Stimulated activated CD8-positive, alpha-beta memory T cell treated with anti-CD3 and anti-CD28 coated beads, Interleukin-2, amount 100 ng/mL, for 1 hour (primary cell): Measurements from ENCODE around the gene GBF1.

Experiments used
- DNase-seq, 2 donors: peaks; one replicate each; pipeline ENCODE4 v3.0.0-alpha.2; 2020; ENCODE audit warnings: low read depth in 2 of 2

Gene GBF1

DNA sequence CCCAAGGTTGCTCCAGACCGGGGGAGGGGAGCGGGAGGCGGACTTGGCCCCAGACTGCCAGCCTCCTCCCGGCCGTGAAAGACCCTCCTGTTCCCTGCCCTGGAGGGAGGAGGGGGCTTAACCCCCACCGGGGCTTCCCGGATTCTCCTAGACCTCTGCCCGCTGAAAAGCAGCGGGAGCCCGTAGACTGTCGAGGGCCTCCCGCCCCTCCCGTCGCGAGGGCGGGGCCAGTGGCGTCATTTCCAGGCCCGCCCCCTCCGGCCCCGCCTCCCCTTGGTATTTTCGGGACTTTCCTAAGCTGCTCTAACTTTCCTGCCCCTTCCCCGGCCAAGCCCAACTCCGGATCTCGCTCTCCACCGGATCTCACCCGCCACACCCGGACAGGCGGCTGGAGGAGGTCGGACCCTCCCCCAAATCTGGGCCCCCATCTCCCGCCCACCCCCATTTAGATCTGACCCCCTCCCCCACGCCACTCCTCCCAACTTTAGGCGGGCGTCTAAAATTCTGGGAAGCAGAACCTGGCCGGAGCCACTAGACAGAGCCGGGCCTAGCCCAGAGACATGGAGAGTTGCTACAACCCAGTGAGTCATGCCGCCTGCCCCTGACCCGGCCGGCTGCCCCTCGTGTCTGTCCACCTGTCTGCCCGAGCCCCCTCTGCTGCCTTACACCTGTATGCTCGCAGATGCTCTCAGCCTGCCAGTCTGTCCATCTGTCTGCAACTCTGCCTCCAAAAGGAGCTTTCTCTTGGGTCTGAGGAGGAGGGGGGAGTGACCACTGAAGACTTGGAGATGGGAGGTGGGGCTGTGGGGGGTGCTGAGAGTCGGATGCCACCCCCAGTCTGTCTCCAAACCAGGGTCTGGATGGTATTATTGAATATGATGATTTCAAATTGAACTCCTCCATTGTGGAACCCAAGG lies 150.3 kb downstream of the GBF1 start, which contains the start of gene NFKB2:
Gene NFKB2, plus strand, starts transcription at position 306 of the 917 bp plus-strand sequence. Its CDS starts 255 bp downstream, at position 561.
- DNase-seq = peak; percentile 84 to 89

GRCh38 chr10:102396317-102396650 lies 151.0 kb downstream of the GBF1 start:
- DNase-seq = no peak

GRCh38 chr10:102396730-102397151 lies 151.4 kb downstream of the GBF1 start:
- no peak for DNase-seq

- DNase-seq = no peak
Observed at GRCh38 chr10:102397222-102398171, 152.2 kb downstream of the GBF1 start.

DNA sequence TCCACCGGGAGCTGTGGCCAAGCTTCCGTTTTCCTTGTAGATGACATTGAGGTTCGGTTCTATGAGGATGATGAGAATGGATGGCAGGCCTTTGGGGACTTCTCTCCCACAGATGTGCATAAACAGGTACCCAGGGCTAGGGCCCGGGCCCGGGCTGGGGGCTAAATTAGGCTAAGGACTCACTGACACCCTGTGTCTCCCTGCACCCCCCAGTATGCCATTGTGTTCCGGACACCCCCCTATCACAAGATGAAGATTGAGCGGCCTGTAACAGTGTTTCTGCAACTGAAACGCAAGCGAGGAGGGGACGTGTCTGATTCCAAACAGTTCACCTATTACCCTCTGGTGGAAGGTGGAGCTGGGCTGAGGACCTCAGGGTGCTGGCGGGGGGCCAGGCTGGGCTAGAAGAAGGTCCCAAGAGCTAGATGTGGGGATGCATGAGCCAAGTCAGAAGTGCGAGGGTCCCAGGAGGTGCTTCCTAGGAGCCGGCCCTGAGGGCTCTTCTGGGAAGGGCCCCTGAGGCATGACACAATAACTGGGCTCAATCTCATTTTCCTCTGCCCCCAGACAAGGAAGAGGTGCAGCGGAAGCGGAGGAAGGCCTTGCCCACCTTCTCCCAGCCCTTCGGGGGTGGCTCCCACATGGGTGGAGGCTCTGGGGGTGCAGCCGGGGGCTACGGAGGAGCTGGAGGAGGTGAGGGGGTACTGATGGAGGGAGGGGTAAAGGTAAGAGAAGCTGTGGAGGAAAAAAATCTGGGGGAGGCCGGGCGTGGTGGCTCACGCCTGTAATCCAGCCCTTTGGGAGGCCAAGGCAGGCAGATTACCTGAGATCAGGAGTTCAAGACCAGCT lies 153.1 kb downstream of the GBF1 start:
- no peak for DNase-seq

GRCh38 chr10:102399217-102400021 lies 154.1 kb downstream of the GBF1 start:
- DNase-seq = peak; percentile 74 to 78

DNA sequence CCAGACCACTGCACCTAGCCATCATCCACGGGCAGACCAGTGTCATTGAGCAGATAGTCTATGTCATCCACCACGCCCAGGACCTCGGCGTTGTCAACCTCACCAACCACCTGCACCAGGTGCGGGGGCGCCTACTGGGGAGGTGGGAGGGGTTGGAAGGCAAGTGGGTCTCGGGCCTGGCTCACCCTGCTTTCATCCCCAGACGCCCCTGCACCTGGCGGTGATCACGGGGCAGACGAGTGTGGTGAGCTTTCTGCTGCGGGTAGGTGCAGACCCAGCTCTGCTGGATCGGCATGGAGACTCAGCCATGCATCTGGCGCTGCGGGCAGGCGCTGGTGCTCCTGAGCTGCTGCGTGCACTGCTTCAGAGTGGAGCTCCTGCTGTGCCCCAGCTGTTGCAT lies 154.7 kb downstream of the GBF1 start:
- no peak for DNase-seq

GRCh38 chr10:102400598-102401341 lies 155.4 kb downstream of the GBF1 start:
- DNase-seq = no peak

- DNase-seq = no peak
Observed at GRCh38 chr10:102401342-102401654, 156.0 kb downstream of the GBF1 start.

GRCh38 chr10:102401735-102402511 lies 156.6 kb downstream of the GBF1 start:
- no peak for DNase-seq

DNA sequence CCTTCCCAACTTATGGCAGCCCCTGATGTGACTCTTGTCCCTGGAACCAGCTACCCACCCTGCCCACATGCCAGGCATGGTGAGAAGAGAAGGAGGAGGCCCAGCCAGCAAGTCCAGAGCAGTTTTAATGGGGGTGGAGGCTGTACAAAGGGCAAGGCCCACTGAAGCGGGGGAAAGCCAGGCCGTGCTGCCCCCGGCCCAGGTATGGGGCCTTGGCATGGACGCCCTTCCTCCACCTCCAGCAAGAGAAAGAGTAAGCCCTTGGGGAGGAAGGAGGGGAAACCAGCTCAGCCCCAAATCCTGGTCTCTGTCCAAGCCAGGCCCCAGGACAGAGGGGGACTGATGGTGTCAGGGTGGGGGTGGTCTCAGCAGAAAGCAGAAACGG lies 157.2 kb downstream of the GBF1 start:
- no peak for DNase-seq

DNA sequence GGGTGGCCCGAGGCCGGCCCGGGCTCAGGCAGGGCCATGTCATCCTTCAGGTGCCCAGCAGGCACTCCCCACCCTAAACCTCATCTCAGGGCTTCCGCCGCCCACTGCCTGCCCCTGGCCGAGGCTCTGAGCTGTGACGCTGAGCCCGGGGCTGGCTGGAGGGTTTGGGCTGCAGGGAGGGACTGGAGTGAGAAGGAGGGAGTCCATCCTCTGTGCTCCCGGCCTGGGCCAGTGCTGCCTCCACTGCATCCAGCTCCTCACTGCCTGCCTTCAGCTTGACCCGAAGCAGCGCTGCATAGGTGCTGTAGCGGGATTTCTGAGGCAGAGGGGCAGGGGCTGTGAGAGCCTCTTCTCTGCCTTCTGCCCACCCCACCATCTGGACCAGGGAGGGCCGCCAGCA lies 157.8 kb downstream of the GBF1 start:
- no peak for DNase-seq

DNA sequence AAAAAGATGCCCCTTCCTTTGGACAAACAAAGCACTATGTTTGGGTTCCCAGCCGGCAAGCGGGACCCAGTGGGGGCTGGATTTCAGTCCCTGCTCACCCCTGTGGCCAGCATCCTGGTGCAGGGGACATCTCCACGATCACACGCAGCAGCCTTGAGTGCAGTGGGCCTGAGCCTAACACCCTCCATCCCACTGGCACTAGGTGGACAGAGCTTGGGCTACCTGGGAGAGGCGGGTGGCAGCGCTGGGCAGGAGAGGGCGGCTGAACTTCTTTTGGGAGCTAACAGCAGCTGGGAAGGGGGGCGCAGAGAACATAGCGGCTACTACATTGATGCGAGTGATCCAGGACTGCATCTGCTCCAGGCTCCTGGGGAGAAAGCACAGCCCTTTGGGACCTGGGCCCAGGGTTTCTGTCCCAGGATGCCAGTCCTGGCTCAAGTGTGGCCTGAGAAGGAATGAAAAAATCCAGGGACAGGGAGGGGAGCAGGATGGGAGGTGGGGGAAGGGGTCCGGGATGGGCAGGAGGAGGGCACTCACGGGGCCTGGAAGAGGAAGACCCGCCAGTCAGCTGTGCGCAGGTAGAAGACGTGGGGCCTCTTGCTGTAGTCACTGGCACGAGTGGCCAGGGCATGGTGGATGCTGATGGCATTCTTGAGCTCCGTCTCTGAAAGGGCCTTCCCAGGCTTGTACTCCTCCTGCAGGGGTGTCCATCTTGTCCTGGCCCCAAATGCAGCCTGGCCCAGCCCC lies 159.2 kb downstream of the GBF1 start:
- no peak for DNase-seq

GRCh38 chr10:102405108-102405571 lies 159.8 kb downstream of the GBF1 start:
- no peak for DNase-seq

GRCh38 chr10:102405632-102406031 lies 160.3 kb downstream of the GBF1 start:
- no peak for DNase-seq

GRCh38 chr10:102406815-102407214 lies 161.5 kb downstream of the GBF1 start:
- no peak for DNase-seq

- no peak for DNase-seq
Observed at GRCh38 chr10:102407425-102408130, 162.2 kb downstream of the GBF1 start.
